Parathyroid adenoma (tissue), 2 donors: ENCODE results near the gene EXD3.
A peak's percentile ranks its signal among the peaks of the same experiment; 100 is the strongest.

ENCODE experiments used
- H2AFZ ChIP-seq: fragments of 300-600 bp; sonication (generic); one replicate; pipeline ENCODE4 v1.7.0; 2017; ENCODE audit warnings: antibody characterized with exemption, mild to moderate bottlenecking
- H3K27ac ChIP-seq: fragments of 300-600 bp; sonication (generic); one replicate; pipeline ENCODE4 v1.7.0; 2017
- H3K27me3 ChIP-seq: fragments of 300-600 bp; sonication (generic); one replicate; pipeline ENCODE4 v1.7.0; 2017; ENCODE audit warnings: low read length; ENCODE audit not compliant: control insufficient read depth, insufficient read depth
- H3K36me3 ChIP-seq: fragments of 300-600 bp; sonication (generic); one replicate; pipeline ENCODE4 v1.7.0; 2017; ENCODE audit warnings: low read length; ENCODE audit not compliant: control insufficient read depth, insufficient read depth
- H3K4me1 ChIP-seq: fragments of 300-600 bp; sonication (generic); one replicate; pipeline ENCODE4 v1.7.0; 2017; ENCODE audit warnings: control low read depth
- H3K4me2 ChIP-seq: fragments of 300-600 bp; sonication (generic); one replicate; pipeline ENCODE4 v1.7.0; 2017; ENCODE audit warnings: low read length
- H3K4me3 ChIP-seq: fragments of 300-600 bp; sonication (generic); one replicate; pipeline ENCODE4 v1.7.0; 2017; ENCODE audit warnings: low read depth, low read length
- H3K79me2 ChIP-seq: fragments of 300-600 bp; sonication (generic); one replicate; pipeline ENCODE4 v1.7.0; 2017; ENCODE audit warnings: control low read depth
- H3K9ac ChIP-seq: fragments of 300-600 bp; sonication (generic); one replicate; pipeline ENCODE4 v1.7.0; 2017; ENCODE audit warnings: mild to moderate bottlenecking
- H3K9me3 ChIP-seq: fragments of 300-600 bp; sonication (generic); one replicate; pipeline ENCODE4 v1.7.0; 2017; ENCODE audit warnings: low read length; ENCODE audit not compliant: control insufficient read depth
- CTCF ChIP-seq: fragments of 300-600 bp; sonication (generic); IDR thresholded peaks from one replicate; pipeline ENCODE4 v1.7.0; 2017; ENCODE audit warnings: antibody characterized with exemption, mild to moderate bottlenecking
- donor health status: primary hyperparathyroidism.

The EXD3 gene

DNA sequence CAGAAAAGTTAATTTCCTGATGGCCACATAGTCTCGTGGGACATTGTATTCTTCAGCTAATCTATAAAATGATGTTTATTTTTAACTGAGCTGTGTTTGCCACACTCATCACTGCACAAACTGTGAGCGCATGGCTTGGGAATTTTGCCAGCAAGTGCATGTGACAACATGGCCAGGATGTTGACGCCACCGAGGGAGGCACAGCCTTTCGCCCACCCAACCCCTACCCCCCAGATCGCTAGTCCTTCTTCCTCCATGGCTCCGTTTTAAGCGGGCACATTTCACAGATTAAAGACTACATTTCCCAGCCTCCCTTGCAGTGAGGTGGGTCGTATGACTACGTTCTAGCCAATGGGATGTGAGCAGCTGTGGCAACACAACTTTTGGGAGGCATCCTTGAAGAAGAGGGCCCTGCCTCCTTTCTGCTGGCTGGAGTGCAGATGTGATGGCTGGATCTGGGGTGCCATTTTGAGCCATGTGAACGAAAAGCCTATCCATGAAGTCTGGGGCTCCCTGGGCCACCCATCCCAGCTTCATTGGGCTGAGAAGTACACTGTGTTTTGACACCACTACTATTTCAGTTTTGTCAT lies 128.8 kb downstream of the EXD3 start:
- no peak for TF ChIP-seq CTCF
- Histone ChIP-seq H3K4me3 (no peak overlapping the region), H3K9ac (no peak overlapping the region)

GRCh38 chr9:137293482-137294090 lies 129.4 kb downstream of the EXD3 start:
- no peaks in the 10 kb centered on the region for H3K36me3 ChIP-seq
- no peak for TF ChIP-seq CTCF
- no peak overlapping the region for H3K4me3 ChIP-seq
- no peaks in the 10 kb centered on the region for H3K79me2 ChIP-seq
- no peaks in the 10 kb centered on the region for H3K27me3 ChIP-seq
- no peak overlapping the region for H3K4me2 ChIP-seq
- no peak overlapping the region for H3K27ac ChIP-seq
- H3K4me1 ChIP-seq = no peaks in the 10 kb centered on the region
- H2AFZ ChIP-seq = no peak overlapping the region
- no peaks in the 10 kb centered on the region for H3K9me3 ChIP-seq
- no peak overlapping the region for H3K9ac ChIP-seq

More for the DNA sequence above, 128.8 kb downstream of the EXD3 start:
- no peaks in the 10 kb centered on the region for H3K79me2 ChIP-seq
- no peaks in the 10 kb centered on the region for H3K27me3 ChIP-seq
- no peak overlapping the region for H3K27ac ChIP-seq
- H2AFZ ChIP-seq = no peak overlapping the region
- no peaks in the 10 kb centered on the region for H3K36me3 ChIP-seq
- H3K9me3 ChIP-seq = no peaks in the 10 kb centered on the region
- H3K4me2 ChIP-seq = no peak overlapping the region
- H3K4me1 ChIP-seq = no peaks in the 10 kb centered on the region

GRCh38 chr9:137293094-137293481 lies 129.9 kb downstream of the EXD3 start:
- no peaks in the 10 kb centered on the region for H3K36me3 ChIP-seq
- no peaks in the 10 kb centered on the region for H3K4me1 ChIP-seq
- no peaks in the 10 kb centered on the region for H3K27me3 ChIP-seq
- no peak overlapping the region for H3K4me3 ChIP-seq
- no peak overlapping the region for H2AFZ ChIP-seq
- no peak overlapping the region for H3K27ac ChIP-seq
- H3K4me2 ChIP-seq = no peak overlapping the region
- H3K9me3 ChIP-seq = no peaks in the 10 kb centered on the region
- TF ChIP-seq CTCF = no peak
- no peak overlapping the region for H3K9ac ChIP-seq
- H3K79me2 ChIP-seq = no peaks in the 10 kb centered on the region

- Histone ChIP-seq H3K9me3 (no peaks in the 10 kb centered on the region), H3K4me2 (no peak overlapping the region)
- TF ChIP-seq CTCF = peak; percentile 26
Measured at GRCh38 chr9:137286975-137287383, 136.0 kb downstream of the EXD3 start.

More at GRCh38 chr9:137286975-137287383, 136.0 kb downstream of the EXD3 start:
- no peaks in the 10 kb centered on the region for H3K4me1 ChIP-seq
- H3K4me3 ChIP-seq = no peak overlapping the region
- H3K27ac ChIP-seq = no peak overlapping the region
- no peaks in the 10 kb centered on the region for H3K36me3 ChIP-seq
- no peaks in the 10 kb centered on the region for H3K27me3 ChIP-seq
- no peaks in the 10 kb centered on the region for H3K79me2 ChIP-seq
- H2AFZ ChIP-seq = no peak overlapping the region
- no peak overlapping the region for H3K9ac ChIP-seq
